PC-3 (cell line): ENCODE results near the gene PRR30. TPM values are rescaled to one million over a fixed set of nuclear protein-coding genes. Genes with fewer than 3 reads are reported as not detected.

Experiments used
- ATAC-seq: fragments of 200-7000 bp; cut with Tn5 transposase; 2 replicates; pipeline ENCODE4 v1.9.1; 2020; ENCODE audit warnings: mild to moderate bottlenecking, moderate library complexity
- BruUV-seq: library from RNA; stranded (reverse); fragments of 400-500 nt; replicated peaks from 2 replicates; lab custom pipeline; 2021; lab: Mats Ljungman, UMichigan
- CTCF ChIA-PET: fragments of 300-600 bp; sonication (Branson Sonifier 250); formaldehyde crosslinking; loops from one replicate; lab custom pipeline; 2022; ENCODE audit warnings: antibody characterized with exemption; lab: Charles Lee
- POLR2A ChIA-PET: fragments of 300-600 bp; sonication (Branson Sonifier 250); formaldehyde crosslinking; loops from one replicate; lab custom pipeline; 2022; ENCODE audit warnings: antibody characterized with exemption; ENCODE audit not compliant: unreplicated experiment; lab: Charles Lee
- DNase-seq: peaks from one replicate; pipeline ENCODE4 v3.0.0-alpha.2; 2015
- H2AFZ ChIP-seq: fragments of 300-600 bp; sonication (generic); 2 replicates; pipeline ENCODE4 v1.6.0; 2016; ENCODE audit warnings: antibody characterized with exemption, low read length
- H3F3A ChIP-seq: fragments of 300-600 bp; sonication (generic); one replicate; pipeline ENCODE4 v1.6.0; 2017; ENCODE audit warnings: antibody characterized with exemption, low read length, control low read depth, mild to moderate bottlenecking; ENCODE audit not compliant: unreplicated experiment
- H3K27ac ChIP-seq: fragments of 300-600 bp; sonication (generic); 2 replicates; pipeline ENCODE4 v1.5.1; 2016; ENCODE audit warnings: mild to moderate bottlenecking, low read length
- H3K27me3 ChIP-seq: fragments of 300-600 bp; sonication (generic); 2 replicates; pipeline ENCODE4 v1.6.1; 2016; ENCODE audit warnings: low read length, mixed read lengths
- H3K36me3 ChIP-seq: fragments of 300-600 bp; sonication (generic); 2 replicates; pipeline ENCODE4 v1.6.1; 2016; ENCODE audit warnings: low read depth, mixed run types, low read length, mixed read lengths
- H3K4me1 ChIP-seq: fragments of 300-600 bp; sonication (generic); 2 replicates; pipeline ENCODE4 v1.5.1; 2016; ENCODE audit warnings: low read length; ENCODE audit not compliant: insufficient read depth
- H3K4me2 ChIP-seq: fragments of 300-600 bp; sonication (generic); 2 replicates; pipeline ENCODE4 v1.6.0; 2016; ENCODE audit warnings: low read length
- H3K4me3 ChIP-seq: fragments of 300-600 bp; sonication (generic); 2 replicates; pipeline ENCODE4 v1.5.1; 2016; ENCODE audit warnings: mild to moderate bottlenecking, low read length, mixed read lengths
- H3K79me2 ChIP-seq: fragments of 300-600 bp; sonication (generic); 2 replicates; pipeline ENCODE4 v1.6.1; 2017; ENCODE audit warnings: low read length, mixed read lengths
- H3K9ac ChIP-seq: fragments of 300-600 bp; sonication (generic); 2 replicates; pipeline ENCODE4 v1.6.0; 2016; ENCODE audit warnings: mild to moderate bottlenecking, low read length
- H3K9me2 ChIP-seq: fragments of 300-600 bp; sonication (generic); replicated peaks from 2 replicates; pipeline ENCODE4 v1.6.1; 2016; ENCODE audit warnings: mixed run types, low read length, mixed read lengths
- H3K9me3 ChIP-seq: fragments of 300-600 bp; sonication (generic); 2 replicates; pipeline ENCODE4 v1.6.1; 2016; ENCODE audit warnings: low read length, mixed read lengths
- H4K20me1 ChIP-seq: fragments of 300-600 bp; sonication (generic); 2 replicates; pipeline ENCODE4 v1.6.1; 2016; ENCODE audit warnings: low read length, mixed read lengths
- EZH2 ChIP-seq: fragments of 300-600 bp; sonication (generic); IDR thresholded peaks from one replicate; pipeline ENCODE4 v1.6.1; 2017; ENCODE audit warnings: antibody characterized with exemption, mild to moderate bottlenecking, low read length; ENCODE audit not compliant: unreplicated experiment
- EZH2phosphoT487 ChIP-seq: fragments of 300-600 bp; sonication (generic); IDR thresholded peaks from 2 replicates; pipeline ENCODE4 v1.6.1; 2018; ENCODE audit warnings: mild to moderate bottlenecking, antibody characterized with exemption, low read length, borderline replicate concordance
- intact Hi-C: fragments of 100-400 bp; cut with micrococcal nuclease; formaldehyde crosslinking; loops from 2 replicates; pipeline ENCODE4 v1.9.0; 2023
- total RNA-seq: library from RNA; depleted of rRNA; stranded (reverse); fragments of >200 nt; gene quantifications from 2 replicates; pipeline ENCODE4 v1.2.3, GENCODE V29; 2014
- TF ChIP-seq, protein P1 (sequence below): fragments of 300-600 bp; sonication (generic); conservative IDR thresholded peaks from 2 replicates; pipeline ENCODE4 v1.5.1; 2017; ENCODE audit warnings: antibody characterized with exemption, low read depth, mild to moderate bottlenecking, low read length

The PRR30 gene
- total RNA-seq, 1 experiment from 2014 or later: not detected

DNA sequence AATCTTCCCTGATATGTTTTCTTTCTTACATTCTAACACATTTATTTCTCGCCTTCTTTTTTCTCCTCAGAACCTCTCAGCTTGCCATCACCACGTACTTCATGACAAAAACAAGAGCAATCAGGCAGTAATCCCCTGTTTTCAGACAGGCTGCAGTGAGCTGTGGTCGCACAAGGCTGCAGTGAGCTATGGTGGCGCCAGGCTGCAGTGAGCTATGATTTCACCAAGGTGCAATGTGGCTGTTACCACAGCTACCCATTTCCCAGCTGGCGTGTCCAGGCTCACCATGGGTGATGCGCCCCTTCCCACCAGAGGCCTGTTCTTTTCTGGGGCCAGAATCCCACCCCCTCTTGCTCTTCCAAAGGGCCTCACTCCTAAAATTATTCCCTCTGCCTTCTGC is 35.4 kb upstream of the PRR30 start:
- H2AFZ ChIP-seq: no peak overlapping the region
- no peak overlapping the region for H3K4me2 ChIP-seq
- CTCF ChIA-PET: no interaction called here

DNA sequence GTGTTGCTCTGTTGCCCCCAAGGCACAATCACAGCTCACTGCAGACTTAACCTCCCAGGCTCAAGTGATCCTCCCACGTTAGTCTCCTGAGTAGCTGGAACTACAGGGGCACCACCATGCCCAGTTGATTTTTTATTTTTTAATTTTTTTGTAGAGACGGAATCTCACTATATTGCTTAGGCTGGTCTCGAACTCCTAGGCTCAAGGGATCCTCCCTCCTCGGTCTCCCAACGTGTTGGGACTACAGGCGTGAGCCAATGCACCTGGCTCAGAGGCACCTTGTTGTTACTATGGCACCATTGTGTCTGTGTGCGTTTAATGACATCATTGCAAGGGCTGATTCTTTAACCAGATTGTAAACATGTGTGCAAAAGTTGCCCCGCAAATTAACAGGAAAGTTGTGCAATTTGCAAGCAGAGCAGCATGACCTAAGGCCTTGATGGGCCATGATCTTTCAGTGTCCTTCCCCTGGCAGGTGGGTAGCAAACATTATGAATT is 32.2 kb upstream of the PRR30 start:
- DNase-seq: no peak
- no TSS peak for BruUV-seq
- H3K9me3 ChIP-seq: no peaks in the 10 kb centered on the region
- ChIA-PET CTCF (interaction anchor here (0.7 kb wide), 1 partner anchor 10 kb away, joined by 7 read pairs; no protein-coding TSS in a partner anchor), POLR2A (no interaction called here)
- H3K36me3 ChIP-seq: no peaks in the 10 kb centered on the region
- no peak for TF ChIP-seq EZH2
- TF ChIP-seq, protein P1, sequence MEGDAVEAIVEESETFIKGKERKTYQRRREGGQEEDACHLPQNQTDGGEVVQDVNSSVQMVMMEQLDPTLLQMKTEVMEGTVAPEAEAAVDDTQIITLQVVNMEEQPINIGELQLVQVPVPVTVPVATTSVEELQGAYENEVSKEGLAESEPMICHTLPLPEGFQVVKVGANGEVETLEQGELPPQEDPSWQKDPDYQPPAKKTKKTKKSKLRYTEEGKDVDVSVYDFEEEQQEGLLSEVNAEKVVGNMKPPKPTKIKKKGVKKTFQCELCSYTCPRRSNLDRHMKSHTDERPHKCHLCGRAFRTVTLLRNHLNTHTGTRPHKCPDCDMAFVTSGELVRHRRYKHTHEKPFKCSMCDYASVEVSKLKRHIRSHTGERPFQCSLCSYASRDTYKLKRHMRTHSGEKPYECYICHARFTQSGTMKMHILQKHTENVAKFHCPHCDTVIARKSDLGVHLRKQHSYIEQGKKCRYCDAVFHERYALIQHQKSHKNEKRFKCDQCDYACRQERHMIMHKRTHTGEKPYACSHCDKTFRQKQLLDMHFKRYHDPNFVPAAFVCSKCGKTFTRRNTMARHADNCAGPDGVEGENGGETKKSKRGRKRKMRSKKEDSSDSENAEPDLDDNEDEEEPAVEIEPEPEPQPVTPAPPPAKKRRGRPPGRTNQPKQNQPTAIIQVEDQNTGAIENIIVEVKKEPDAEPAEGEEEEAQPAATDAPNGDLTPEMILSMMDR: no peak
- no peak for TF ChIP-seq EZH2phosphoT487
- intact Hi-C loops: no loop called here
- H3K27me3 ChIP-seq: peaks cover 28% of the 10 kb centered on the region
- no peaks in the 10 kb centered on the region for H3F3A ChIP-seq
- H3K27ac ChIP-seq: no peak overlapping the region
- no peak overlapping the region for H3K4me2 ChIP-seq
- no peaks in the 10 kb centered on the region for H4K20me1 ChIP-seq
- ATAC-seq: no peak; the same call in 1 of the 2 replicates
- no peak overlapping the region for H3K4me3 ChIP-seq
- H2AFZ ChIP-seq: no peak overlapping the region
- H3K79me2 ChIP-seq: no peaks in the 10 kb centered on the region
- H3K9me2 ChIP-seq: no peaks in the 10 kb centered on the region
- H3K9ac ChIP-seq: no peak overlapping the region
- H3K4me1 ChIP-seq: no peaks in the 10 kb centered on the region

More for the DNA sequence above, 35.4 kb upstream of the PRR30 start:
- ATAC-seq (no peak), DNase-seq (no peak)
- Histone ChIP-seq H3K4me3 (no peak overlapping the region), H3K79me2 (no peaks in the 10 kb centered on the region), H4K20me1 (no peaks in the 10 kb centered on the region), H3K9ac (no peak overlapping the region), H3F3A (no peaks in the 10 kb centered on the region), H3K27me3 (peaks cover 47% of the 10 kb centered on the region), H3K27ac (no peak overlapping the region), H3K4me1 (no peaks in the 10 kb centered on the region), H3K9me2 (no peaks in the 10 kb centered on the region), H3K9me3 (no peaks in the 10 kb centered on the region), H3K36me3 (no peaks in the 10 kb centered on the region)
- intact Hi-C loops: no loop called here
- POLR2A ChIA-PET: no interaction called here
- TF ChIP-seq EZH2 (no peak), EZH2phosphoT487 (no peak)
- TF ChIP-seq, protein P1: no peak
- no TSS peak for BruUV-seq

DNA sequence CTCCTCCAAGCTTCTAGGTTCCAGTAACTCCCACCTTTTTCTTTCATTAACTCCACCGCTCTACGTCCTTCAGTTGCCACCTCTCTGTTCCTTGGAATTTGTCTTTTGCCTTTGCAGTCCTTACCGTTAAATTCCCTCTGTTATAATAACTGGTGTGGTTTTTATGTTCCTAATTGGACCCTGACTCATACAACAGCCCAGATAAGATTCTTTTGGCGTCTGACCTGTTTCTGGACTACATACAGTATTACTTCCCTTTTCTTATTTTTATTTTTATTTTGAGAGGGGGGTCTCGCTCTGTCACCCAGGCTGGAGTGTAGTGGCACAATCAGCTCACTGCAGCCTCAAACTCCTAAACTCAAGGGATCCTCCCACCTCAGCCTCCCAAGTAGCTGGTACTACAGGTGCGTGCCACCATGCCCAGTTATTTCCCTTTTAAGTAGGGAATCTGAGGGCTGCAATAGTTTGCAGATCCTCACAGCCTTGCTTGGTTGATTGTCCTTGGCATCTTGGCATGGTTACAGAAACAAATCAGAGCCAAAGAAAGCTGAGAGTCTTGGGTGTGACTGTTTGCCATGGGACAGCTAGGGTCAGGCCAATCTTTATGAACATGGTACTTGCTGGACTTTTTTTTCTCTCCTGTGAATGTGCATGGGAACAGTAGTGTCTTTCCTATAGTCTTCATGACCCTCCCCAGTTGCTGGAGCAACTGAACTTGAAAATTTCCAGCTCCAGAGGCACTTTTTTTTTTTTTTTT is 31.5 kb upstream of the PRR30 start:
- Histone ChIP-seq H3K79me2 (no peaks in the 10 kb centered on the region), H3K9ac (no peak overlapping the region), H3F3A (no peaks in the 10 kb centered on the region), H3K36me3 (no peaks in the 10 kb centered on the region), H2AFZ (peak overlapping the region; percentile 84; the same call in 1 of the 2 replicates), H3K27me3 (peaks cover 26% of the 10 kb centered on the region), H3K4me3 (no peak overlapping the region), H3K4me2 (peak overlapping the region; percentile 78; the same call in 1 of the 2 replicates), H3K9me2 (no peaks in the 10 kb centered on the region), H3K4me1 (no peaks in the 10 kb centered on the region), H3K9me3 (no peaks in the 10 kb centered on the region), H3K27ac (no peak overlapping the region), H4K20me1 (no peaks in the 10 kb centered on the region)
- ChIA-PET POLR2A (no interaction called here), CTCF (interaction anchor here (0.7 kb wide), 1 partner anchor 10 kb away, joined by 7 read pairs; no protein-coding TSS in a partner anchor)
- TF ChIP-seq, protein P1: no peak
- TF ChIP-seq EZH2phosphoT487: no peak
- TF ChIP-seq EZH2: no peak
- intact Hi-C loops: no loop called here
- DNase-seq: no peak
- peak; percentile 32 for ATAC-seq
- BruUV-seq: no TSS peak
